HEK293 (cell line): Measurements from ENCODE around the gene RHBDF2.

Source experiments
- CTCF ChIA-PET: fragments of 350-600 bp; formaldehyde crosslinking; extraction: SDS; loops from one replicate; lab custom pipeline; 2021; ENCODE audit warnings: antibody characterized with exemption; lab: Yijun Ruan, JAX
- POLR2A ChIA-PET: fragments of 300-600 bp; formaldehyde crosslinking; extraction: SDS; loops from one replicate; lab custom pipeline; 2020; ENCODE audit warnings: antibody characterized with exemption, inconsistent platforms; lab: Yijun Ruan, JAX
- H3K27ac ChIP-seq: fragments of 200-500 bp; sonication (Bioruptor generic); 2 replicates; pipeline ENCODE4 v1.5.1; 2014; ENCODE audit warnings: low read depth, low read length, control low read depth, inconsistent platforms; ENCODE audit errors: extremely low read depth
- H3K36me3 ChIP-seq, 2 experiments: fragments of 200-500 bp in 1 of 2; sonication (Bioruptor generic) in 1 of 2; 1 replicate in 1 of 2; 2 replicates in 1 of 2; pipeline ENCODE4 v1.5.1; 2014 to 2017; ENCODE audit warnings: inconsistent platforms in 2 of 2, low read length in 2 of 2; ENCODE audit not compliant: control insufficient read depth in 2 of 2, insufficient read depth in 1 of 2
- H3K4me1 ChIP-seq: fragments of 200-500 bp; sonication (Bioruptor generic); 2 replicates; pipeline ENCODE4 v1.5.1; 2014; ENCODE audit warnings: mild to moderate bottlenecking, low read length, inconsistent platforms; ENCODE audit not compliant: control insufficient read depth, insufficient read depth
- H3K4me3 ChIP-seq: 2 replicates; pipeline ENCODE4 v1.5.1; 2011; ENCODE audit warnings: low read depth, mild to moderate bottlenecking, control low read depth, low read length, moderate library complexity
- H3K9me3 ChIP-seq: fragments of 200-500 bp; sonication (Bioruptor generic); 2 replicates; pipeline ENCODE4 v1.5.1; 2014; ENCODE audit warnings: low read depth, low read length, inconsistent platforms; ENCODE audit not compliant: control insufficient read depth, insufficient read depth
- GLIS1 ChIP-seq: fragments of 450-650 bp; formaldehyde crosslinking; IDR thresholded peaks from 2 replicates; pipeline ENCODE4 v1.5.1; 2016; ENCODE audit warnings: missing biosample characterization, missing genetic modification characterization
- HOXA7 ChIP-seq: sonication (generic); formaldehyde crosslinking; IDR thresholded peaks from 2 replicates; pipeline ENCODE4 v1.8.1; 2022; ENCODE audit warnings: missing genetic modification reagents, borderline replicate concordance
- KLF10 ChIP-seq: fragments of 450-650 bp; IDR thresholded peaks from 2 replicates; pipeline ENCODE4 v1.5.1; 2018; ENCODE audit warnings: missing biosample characterization, mild to moderate bottlenecking, missing genetic modification characterization
- TCF7L2 ChIP-seq: IDR thresholded peaks from 2 replicates; pipeline ENCODE4 v1.6.1; 2011; ENCODE audit warnings: low read depth, mild to moderate bottlenecking, inconsistent platforms, low read length, moderate library complexity, borderline replicate concordance
- ZBTB17 ChIP-seq: fragments of 450-650 bp; formaldehyde crosslinking; IDR thresholded peaks from 2 replicates; pipeline ENCODE4 v1.5.1; 2016; ENCODE audit warnings: missing biosample characterization, missing genetic modification characterization
- ZBTB49 ChIP-seq: fragments of 450-650 bp; formaldehyde crosslinking; IDR thresholded peaks from 2 replicates; pipeline ENCODE4 v1.5.1; 2016; ENCODE audit warnings: missing biosample characterization, missing genetic modification characterization, low read depth
- ZNF140 ChIP-seq: fragments of 450-650 bp; formaldehyde crosslinking; IDR thresholded peaks from 2 replicates; pipeline ENCODE4 v1.5.1; 2016; ENCODE audit warnings: missing biosample characterization, missing genetic modification characterization
- ZNF280C ChIP-seq: fragments of 450-650 bp; formaldehyde crosslinking; IDR thresholded peaks from 2 replicates; pipeline ENCODE4 v1.5.1; 2016; ENCODE audit warnings: missing biosample characterization, missing genetic modification characterization
- ZNF555 ChIP-seq: fragments of 450-650 bp; formaldehyde crosslinking; conservative IDR thresholded peaks from 2 replicates; pipeline ENCODE4 v1.5.1; 2017; ENCODE audit warnings: missing biosample characterization, mild to moderate bottlenecking, missing genetic modification characterization, inconsistent platforms
- ZNF580 ChIP-seq: fragments of 450-650 bp; formaldehyde crosslinking; IDR thresholded peaks from 2 replicates; pipeline ENCODE4 v1.5.1; 2016; ENCODE audit warnings: missing biosample characterization, missing genetic modification characterization
- ZNF621 ChIP-seq: fragments of 450-650 bp; formaldehyde crosslinking; IDR thresholded peaks from 2 replicates; pipeline ENCODE4 v1.5.1; 2017; ENCODE audit warnings: missing biosample characterization, missing genetic modification characterization
- ZNF629 ChIP-seq: fragments of 450-650 bp; formaldehyde crosslinking; IDR thresholded peaks from 2 replicates; pipeline ENCODE4 v1.5.1; 2017; ENCODE audit warnings: missing biosample characterization, missing genetic modification characterization
- ZNF707 ChIP-seq: fragments of 450-650 bp; formaldehyde crosslinking; IDR thresholded peaks from 2 replicates; pipeline ENCODE4 v1.5.1; 2016; ENCODE audit warnings: missing biosample characterization, missing genetic modification characterization
- ZNF747 ChIP-seq: fragments of 450-650 bp; formaldehyde crosslinking; IDR thresholded peaks from 2 replicates; pipeline ENCODE4 v1.5.1; 2016; ENCODE audit warnings: missing biosample characterization, missing genetic modification characterization
- ZSCAN23 ChIP-seq: fragments of 450-650 bp; formaldehyde crosslinking; IDR thresholded peaks from 2 replicates; pipeline ENCODE4 v1.5.1; 2016; ENCODE audit warnings: missing biosample characterization, missing genetic modification characterization
- TF ChIP-seq, protein P1 (sequence below): fragments of 450-650 bp; formaldehyde crosslinking; IDR thresholded peaks from 2 replicates; pipeline ENCODE4 v1.5.1; 2016; ENCODE audit warnings: missing biosample characterization, missing genetic modification characterization
- TF ChIP-seq, protein P2 (sequence below): fragments of 450-650 bp; formaldehyde crosslinking; IDR thresholded peaks from 2 replicates; pipeline ENCODE4 v1.5.1; 2016; ENCODE audit warnings: missing biosample characterization, missing genetic modification characterization
- TF ChIP-seq, protein P3 (sequence below): fragments of 450-650 bp; formaldehyde crosslinking; conservative IDR thresholded peaks from 2 replicates; pipeline ENCODE4 v1.5.1; 2016; ENCODE audit warnings: low read depth, missing biosample characterization, missing genetic modification characterization
- TF ChIP-seq, protein P4 (sequence below): fragments of 450-650 bp; formaldehyde crosslinking; IDR thresholded peaks from 2 replicates; pipeline ENCODE4 v1.5.1; 2017; ENCODE audit warnings: missing biosample characterization, missing genetic modification characterization

The RHBDF2 gene

DNA sequence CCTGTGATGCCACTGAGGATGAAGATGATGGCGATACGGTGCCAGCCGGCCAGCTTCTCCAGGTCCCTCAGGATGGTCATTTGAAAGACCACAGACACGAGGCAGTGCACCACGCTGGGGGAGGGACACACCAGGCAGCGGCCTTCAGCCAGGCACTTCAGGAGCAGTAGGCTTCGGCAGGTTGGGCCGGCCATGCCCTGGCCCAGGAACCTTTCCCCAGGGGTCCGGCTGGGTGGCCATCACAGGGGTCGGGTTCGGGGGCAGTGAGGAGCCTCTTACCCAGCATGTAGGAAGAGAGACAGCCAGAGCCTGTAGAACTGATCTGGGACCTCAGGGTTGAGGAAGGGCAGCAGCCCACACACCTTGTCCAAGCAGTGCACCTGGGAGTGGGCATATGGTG is 28.5 kb downstream of the RHBDF2 start:
- Histone ChIP-seq H3K4me3 (no peak overlapping the region), H3K4me1 (no peaks in the 10 kb centered on the region), H3K36me3 (peaks cover 0 to 14% of the 10 kb centered on the region in 2 experiments; a peak in 1 of 3 replicates), H3K9me3 (no peaks in the 10 kb centered on the region), H3K27ac (no peak overlapping the region)
- TF ChIP-seq ZNF621 (tag by site-specific recombination) = no peak
- TF ChIP-seq ZBTB17 (tag by site-specific recombination) = no peak
- no peak for TF ChIP-seq ZNF280C (tag by site-specific recombination)
- TF ChIP-seq, protein P1, sequence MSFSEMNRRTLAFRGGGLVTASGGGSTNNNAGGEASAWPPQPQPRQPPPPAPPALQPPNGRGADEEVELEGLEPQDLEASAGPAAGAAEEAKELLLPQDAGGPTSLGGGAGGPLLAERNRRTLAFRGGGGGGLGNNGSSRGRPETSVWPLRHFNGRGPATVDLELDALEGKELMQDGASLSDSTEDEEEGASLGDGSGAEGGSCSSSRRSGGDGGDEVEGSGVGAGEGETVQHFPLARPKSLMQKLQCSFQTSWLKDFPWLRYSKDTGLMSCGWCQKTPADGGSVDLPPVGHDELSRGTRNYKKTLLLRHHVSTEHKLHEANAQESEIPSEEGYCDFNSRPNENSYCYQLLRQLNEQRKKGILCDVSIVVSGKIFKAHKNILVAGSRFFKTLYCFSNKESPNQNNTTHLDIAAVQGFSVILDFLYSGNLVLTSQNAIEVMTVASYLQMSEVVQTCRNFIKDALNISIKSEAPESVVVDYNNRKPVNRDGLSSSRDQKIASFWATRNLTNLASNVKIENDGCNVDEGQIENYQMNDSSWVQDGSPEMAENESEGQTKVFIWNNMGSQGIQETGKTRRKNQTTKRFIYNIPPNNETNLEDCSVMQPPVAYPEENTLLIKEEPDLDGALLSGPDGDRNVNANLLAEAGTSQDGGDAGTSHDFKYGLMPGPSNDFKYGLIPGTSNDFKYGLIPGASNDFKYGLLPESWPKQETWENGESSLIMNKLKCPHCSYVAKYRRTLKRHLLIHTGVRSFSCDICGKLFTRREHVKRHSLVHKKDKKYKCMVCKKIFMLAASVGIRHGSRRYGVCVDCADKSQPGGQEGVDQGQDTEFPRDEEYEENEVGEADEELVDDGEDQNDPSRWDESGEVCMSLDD = no peak
- no peak for TF ChIP-seq ZNF629 (tag by site-specific recombination)
- TF ChIP-seq, protein P2, sequence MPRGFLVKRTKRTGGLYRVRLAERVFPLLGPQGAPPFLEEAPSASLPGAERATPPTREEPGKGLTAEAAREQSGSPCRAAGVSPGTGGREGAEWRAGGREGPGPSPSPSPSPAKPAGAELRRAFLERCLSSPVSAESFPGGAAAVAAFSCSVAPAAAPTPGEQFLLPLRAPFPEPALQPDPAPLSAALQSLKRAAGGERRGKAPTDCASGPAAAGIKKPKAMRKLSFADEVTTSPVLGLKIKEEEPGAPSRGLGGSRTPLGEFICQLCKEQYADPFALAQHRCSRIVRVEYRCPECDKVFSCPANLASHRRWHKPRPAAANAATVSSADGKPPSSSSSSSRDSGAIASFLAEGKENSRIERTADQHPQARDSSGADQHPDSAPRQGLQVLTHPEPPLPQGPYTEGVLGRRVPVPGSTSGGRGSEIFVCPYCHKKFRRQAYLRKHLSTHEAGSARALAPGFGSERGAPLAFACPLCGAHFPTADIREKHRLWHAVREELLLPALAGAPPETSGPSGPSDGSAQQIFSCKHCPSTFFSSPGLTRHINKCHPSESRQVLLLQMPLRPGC (tag by site-specific recombination) = no peak
- no peak for TF ChIP-seq ZBTB49 (tag by site-specific recombination)
- TF ChIP-seq, protein P3, sequence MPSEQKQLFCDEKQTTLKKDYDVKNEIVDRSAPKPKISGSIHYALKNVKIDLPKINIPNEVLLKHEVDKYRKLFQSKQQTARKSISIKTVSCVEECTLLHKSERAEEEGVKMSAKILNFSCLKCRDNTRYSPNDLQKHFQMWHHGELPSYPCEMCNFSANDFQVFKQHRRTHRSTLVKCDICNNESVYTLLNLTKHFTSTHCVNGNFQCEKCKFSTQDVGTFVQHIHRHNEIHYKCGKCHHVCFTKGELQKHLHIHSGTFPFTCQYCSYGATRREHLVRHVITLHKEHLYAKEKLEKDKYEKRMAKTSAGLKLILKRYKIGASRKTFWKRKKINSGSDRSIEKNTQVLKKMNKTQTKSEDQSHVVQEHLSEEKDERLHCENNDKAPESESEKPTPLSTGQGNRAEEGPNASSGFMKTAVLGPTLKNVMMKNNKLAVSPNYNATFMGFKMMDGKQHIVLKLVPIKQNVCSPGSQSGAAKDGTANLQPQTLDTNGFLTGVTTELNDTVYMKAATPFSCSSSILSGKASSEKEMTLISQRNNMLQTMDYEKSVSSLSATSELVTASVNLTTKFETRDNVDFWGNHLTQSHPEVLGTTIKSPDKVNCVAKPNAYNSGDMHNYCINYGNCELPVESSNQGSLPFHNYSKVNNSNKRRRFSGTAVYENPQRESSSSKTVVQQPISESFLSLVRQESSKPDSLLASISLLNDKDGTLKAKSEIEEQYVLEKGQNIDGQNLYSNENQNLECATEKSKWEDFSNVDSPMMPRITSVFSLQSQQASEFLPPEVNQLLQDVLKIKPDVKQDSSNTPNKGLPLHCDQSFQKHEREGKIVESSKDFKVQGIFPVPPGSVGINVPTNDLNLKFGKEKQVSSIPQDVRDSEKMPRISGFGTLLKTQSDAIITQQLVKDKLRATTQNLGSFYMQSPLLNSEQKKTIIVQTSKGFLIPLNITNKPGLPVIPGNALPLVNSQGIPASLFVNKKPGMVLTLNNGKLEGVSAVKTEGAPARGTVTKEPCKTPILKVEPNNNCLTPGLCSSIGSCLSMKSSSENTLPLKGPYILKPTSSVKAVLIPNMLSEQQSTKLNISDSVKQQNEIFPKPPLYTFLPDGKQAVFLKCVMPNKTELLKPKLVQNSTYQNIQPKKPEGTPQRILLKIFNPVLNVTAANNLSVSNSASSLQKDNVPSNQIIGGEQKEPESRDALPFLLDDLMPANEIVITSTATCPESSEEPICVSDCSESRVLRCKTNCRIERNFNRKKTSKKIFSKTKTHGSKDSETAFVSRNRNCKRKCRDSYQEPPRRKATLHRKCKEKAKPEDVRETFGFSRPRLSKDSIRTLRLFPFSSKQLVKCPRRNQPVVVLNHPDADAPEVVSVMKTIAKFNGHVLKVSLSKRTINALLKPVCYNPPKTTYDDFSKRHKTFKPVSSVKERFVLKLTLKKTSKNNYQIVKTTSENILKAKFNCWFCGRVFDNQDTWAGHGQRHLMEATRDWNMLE (tag by site-specific recombination) = no peak
- TF ChIP-seq ZSCAN23 (tag by site-specific recombination) = no peak
- TF ChIP-seq ZNF555 (tag by site-specific recombination) = no peak
- no peak for TF ChIP-seq ZNF747 (tag by site-specific recombination)
- TF ChIP-seq TCF7L2 = no peak
- TF ChIP-seq ZNF707 (tag by site-specific recombination) = no peak
- no peak for TF ChIP-seq HOXA7
- no peak for TF ChIP-seq KLF10 (tag by site-specific recombination)
- TF ChIP-seq ZNF580 = no peak
- TF ChIP-seq, protein P4, sequence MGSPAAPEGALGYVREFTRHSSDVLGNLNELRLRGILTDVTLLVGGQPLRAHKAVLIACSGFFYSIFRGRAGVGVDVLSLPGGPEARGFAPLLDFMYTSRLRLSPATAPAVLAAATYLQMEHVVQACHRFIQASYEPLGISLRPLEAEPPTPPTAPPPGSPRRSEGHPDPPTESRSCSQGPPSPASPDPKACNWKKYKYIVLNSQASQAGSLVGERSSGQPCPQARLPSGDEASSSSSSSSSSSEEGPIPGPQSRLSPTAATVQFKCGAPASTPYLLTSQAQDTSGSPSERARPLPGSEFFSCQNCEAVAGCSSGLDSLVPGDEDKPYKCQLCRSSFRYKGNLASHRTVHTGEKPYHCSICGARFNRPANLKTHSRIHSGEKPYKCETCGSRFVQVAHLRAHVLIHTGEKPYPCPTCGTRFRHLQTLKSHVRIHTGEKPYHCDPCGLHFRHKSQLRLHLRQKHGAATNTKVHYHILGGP (tag by site-specific recombination) = no peak
- TF ChIP-seq ZNF140 (tag by site-specific recombination) = no peak
- TF ChIP-seq GLIS1 (tag by site-specific recombination) = no peak
- CTCF ChIA-PET = interaction anchor here (0.5 to 1.8 kb wide), 5 partner anchors 29 to 197 kb away, joined by 3 to 6 read pairs (median 4); no protein-coding TSS in a partner anchor
- POLR2A ChIA-PET = no interaction called here
